HepG2 (cell line): ENCODE results near the gene CHRM5. TPM values are rescaled to one million over a fixed set of nuclear protein-coding genes. Genes with fewer than 3 reads are reported as not detected.

Experiments
- CHCHD3 ChIP-seq: sonication (generic); formaldehyde crosslinking; IDR thresholded peaks from 2 replicates; pipeline ENCODE4 v1.8.0; 2022; ENCODE audit warnings: mild to moderate bottlenecking, missing genetic modification reagents, moderate library complexity
- FOSL2 ChIP-seq: sonication (generic); formaldehyde crosslinking; IDR thresholded peaks from 2 replicates; pipeline ENCODE4 v1.4.0; 2020; ENCODE audit warnings: missing genetic modification reagents
- FOXJ3 ChIP-seq: sonication (generic); formaldehyde crosslinking; IDR thresholded peaks from 2 replicates; pipeline ENCODE4 v1.4.0; 2020; ENCODE audit warnings: missing genetic modification reagents, mild to moderate bottlenecking, borderline replicate concordance
- HBP1 ChIP-seq: IDR thresholded peaks from 2 replicates; pipeline ENCODE4 v1.6.1; 2016; ENCODE audit warnings: low read depth, control low read depth
- HNRNPL ChIP-seq: fragments of 200-400 bp; formaldehyde crosslinking; IDR thresholded peaks from 2 replicates; pipeline ENCODE4 v1.6.1; 2017; ENCODE audit warnings: mild to moderate bottlenecking, low read depth, low read length
- KDM6A ChIP-seq: IDR thresholded peaks from 2 replicates; pipeline ENCODE4 v1.6.1; 2016; ENCODE audit warnings: low read depth
- KLF11 ChIP-seq: IDR thresholded peaks from 2 replicates; pipeline ENCODE4 v1.6.1; 2016; ENCODE audit warnings: missing compliant biosample characterization
- NR2F6 ChIP-seq, 2 experiments: IDR thresholded peaks; 2 replicates each; pipeline ENCODE4 v1.6.1; 2016; ENCODE audit warnings: antibody characterized with exemption in 1 of 2, mild to moderate bottlenecking in 1 of 2
- ONECUT2 ChIP-seq: sonication (generic); formaldehyde crosslinking; IDR thresholded peaks from 2 replicates; pipeline ENCODE4 v1.4.0; 2020; ENCODE audit warnings: missing genetic modification reagents
- PAWR ChIP-seq: sonication (generic); formaldehyde crosslinking; IDR thresholded peaks from 2 replicates; pipeline ENCODE4 v1.4.0; 2020; ENCODE audit warnings: missing genetic modification reagents, mild to moderate bottlenecking, borderline replicate concordance
- TP53 ChIP-seq: sonication (generic); formaldehyde crosslinking; conservative IDR thresholded peaks from 2 replicates; pipeline ENCODE4 v1.4.0; 2020; ENCODE audit warnings: missing genetic modification reagents
- ZC3H4 ChIP-seq: sonication (generic); formaldehyde crosslinking; IDR thresholded peaks from 2 replicates; pipeline ENCODE4 v1.4.0; 2020; ENCODE audit warnings: missing genetic modification reagents, borderline replicate concordance
- ZFP37 ChIP-seq: sonication (generic); formaldehyde crosslinking; IDR thresholded peaks from 2 replicates; pipeline ENCODE4 v1.4.0; 2020; ENCODE audit warnings: missing genetic modification reagents, borderline replicate concordance
- ZNF503 ChIP-seq: sonication (generic); formaldehyde crosslinking; IDR thresholded peaks from 2 replicates; pipeline ENCODE4 v1.4.0; 2020; ENCODE audit warnings: missing genetic modification reagents
- ZNF543 ChIP-seq: sonication (generic); formaldehyde crosslinking; IDR thresholded peaks from 2 replicates; pipeline ENCODE4 v1.4.0; 2020; ENCODE audit warnings: mild to moderate bottlenecking, missing genetic modification reagents
- ZNF749 ChIP-seq: sonication (generic); formaldehyde crosslinking; IDR thresholded peaks from 2 replicates; pipeline ENCODE4 v1.8.0; 2022; ENCODE audit warnings: mild to moderate bottlenecking, missing genetic modification reagents, moderate library complexity, borderline replicate concordance
- polyA plus RNA-seq, 8 experiments: library from polyadenylated mRNA; depleted of rRNA in 3 of 8; stranded (reverse) in 7 of 8; unstranded in 1 of 8; fragments of >200 nt; fragmentation: Illumina TruSeq in 4 of 8; extraction: Trizol in 4 of 8; gene quantifications; 2 replicates each; pipeline versions ENCODE4 v1.2.1 to v1.2.3, GENCODE V29; 2011 to 2016; ENCODE audit warnings: low read depth in 4 of 8, missing spikeins in 1 of 8, mixed read lengths in 1 of 8; ENCODE audit not compliant: insufficient read depth in 1 of 8
- total RNA-seq, 5 experiments: library from RNA; depleted of rRNA; stranded (reverse); fragments of >200 nt; fragmentation: Illumina TruSeq; extraction: Trizol; gene quantifications; 2 replicates each; pipeline ENCODE4 v1.2.3, GENCODE V29; 2016; ENCODE audit warnings: low read depth in 1 of 5
- TF ChIP-seq, protein P1 (sequence below): IDR thresholded peaks from 2 replicates; pipeline ENCODE4 v1.6.1; 2016; ENCODE audit warnings: control low read depth
- TF ChIP-seq, protein P2 (sequence below): IDR thresholded peaks from 2 replicates; pipeline ENCODE4 v1.4.0; 2020; ENCODE audit warnings: mild to moderate bottlenecking, missing genetic modification reagents
- TF ChIP-seq, protein P3 (sequence below): fragments of 450-650 bp; IDR thresholded peaks from 2 replicates; pipeline ENCODE4 v1.6.1; 2016

Gene CHRM5
- total and polyA plus RNA-seq, 2 of the 13 experiments (the other 11 are each of a cell fraction or from before 2014, with no cell fraction given): not detected

DNA sequence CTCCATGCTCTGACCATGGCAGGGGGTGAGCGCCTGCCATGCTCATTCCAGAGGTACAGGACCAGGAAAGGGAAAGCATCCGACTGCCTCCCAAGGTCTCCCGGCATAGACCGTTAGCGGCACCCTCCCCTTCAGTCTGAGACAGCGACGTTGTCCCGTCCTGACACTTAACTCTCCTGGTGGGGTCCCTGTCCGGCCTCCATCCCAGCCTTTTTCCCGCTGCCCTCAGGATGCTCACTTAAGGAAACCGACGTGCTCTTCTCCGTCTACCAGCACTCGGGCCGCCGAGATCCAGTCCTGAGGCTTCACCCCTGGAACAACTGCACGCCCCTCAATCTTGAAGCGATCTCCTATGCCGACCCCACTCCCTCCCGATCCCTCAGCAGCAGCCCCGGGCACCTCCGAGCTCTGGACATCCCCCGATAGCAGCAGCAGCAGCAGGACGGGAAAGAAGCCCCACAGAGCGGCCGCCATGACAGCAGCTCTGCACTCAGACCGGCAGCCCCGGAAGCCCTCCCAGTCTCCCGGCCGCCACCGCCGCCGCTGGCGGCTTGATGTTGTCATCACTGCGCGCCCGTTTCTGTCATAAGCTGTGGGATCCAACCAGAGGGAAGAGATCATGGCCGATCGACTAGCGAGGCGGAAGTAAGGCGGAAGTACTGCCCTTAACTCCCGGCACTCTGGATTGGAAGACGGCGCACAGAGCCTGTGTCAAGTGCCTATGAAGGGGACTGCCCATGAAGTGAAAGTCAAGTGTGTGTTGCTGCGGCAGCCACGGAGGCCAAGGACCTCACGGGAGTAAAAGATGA is 133.3 kb downstream of the CHRM5 start, which contains the start of the genes EMC7 and PGBD4 (continued):
- no peak for TF ChIP-seq NR2F6 (IDR thresholded peaks at IDR 0.05)
- peak; percentile 20; the same call in 1 of the 2 replicates for TF ChIP-seq NR2F6 (CRISPR knock-in tag; IDR thresholded peaks at IDR 0.05)
- TF ChIP-seq ZC3H4 (CRISPR knock-in tag): no peak
- TF ChIP-seq HBP1: peak; percentile 23
- TF ChIP-seq ZNF749: peak; percentile 40; the same call in 1 of the 2 replicates
- no peak for TF ChIP-seq FOXJ3 (CRISPR knock-in tag)
- no peak for TF ChIP-seq ZFP37 (CRISPR knock-in tag)
- peak; percentile 36; the same call in 1 of the 2 replicates for TF ChIP-seq FOSL2 (CRISPR knock-in tag)
- TF ChIP-seq, protein P1, sequence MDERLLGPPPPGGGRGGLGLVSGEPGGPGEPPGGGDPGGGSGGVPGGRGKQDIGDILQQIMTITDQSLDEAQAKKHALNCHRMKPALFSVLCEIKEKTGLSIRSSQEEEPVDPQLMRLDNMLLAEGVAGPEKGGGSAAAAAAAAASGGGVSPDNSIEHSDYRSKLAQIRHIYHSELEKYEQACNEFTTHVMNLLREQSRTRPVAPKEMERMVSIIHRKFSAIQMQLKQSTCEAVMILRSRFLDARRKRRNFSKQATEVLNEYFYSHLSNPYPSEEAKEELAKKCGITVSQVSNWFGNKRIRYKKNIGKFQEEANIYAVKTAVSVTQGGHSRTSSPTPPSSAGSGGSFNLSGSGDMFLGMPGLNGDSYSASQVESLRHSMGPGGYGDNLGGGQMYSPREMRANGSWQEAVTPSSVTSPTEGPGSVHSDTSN (CRISPR knock-in tag): no peak
- no peak for TF ChIP-seq KDM6A (CRISPR knock-in tag)
- peak; percentile 72 for TF ChIP-seq ZNF543
- no peak for TF ChIP-seq PAWR (CRISPR knock-in tag)
- no peak; the same call in 1 of the 2 replicates for TF ChIP-seq KLF11 (CRISPR knock-in tag)
- no peak; the same call in 1 of the 2 replicates for TF ChIP-seq ONECUT2
- 0 out of 2 replicates have a peak, but pooled peaks have one; percentile 21 for TF ChIP-seq HNRNPL
- no peak for TF ChIP-seq CHCHD3
- peak; percentile 60; the same call in 1 of the 2 replicates for TF ChIP-seq ZNF503 (CRISPR knock-in tag)
- TF ChIP-seq, protein P2, sequence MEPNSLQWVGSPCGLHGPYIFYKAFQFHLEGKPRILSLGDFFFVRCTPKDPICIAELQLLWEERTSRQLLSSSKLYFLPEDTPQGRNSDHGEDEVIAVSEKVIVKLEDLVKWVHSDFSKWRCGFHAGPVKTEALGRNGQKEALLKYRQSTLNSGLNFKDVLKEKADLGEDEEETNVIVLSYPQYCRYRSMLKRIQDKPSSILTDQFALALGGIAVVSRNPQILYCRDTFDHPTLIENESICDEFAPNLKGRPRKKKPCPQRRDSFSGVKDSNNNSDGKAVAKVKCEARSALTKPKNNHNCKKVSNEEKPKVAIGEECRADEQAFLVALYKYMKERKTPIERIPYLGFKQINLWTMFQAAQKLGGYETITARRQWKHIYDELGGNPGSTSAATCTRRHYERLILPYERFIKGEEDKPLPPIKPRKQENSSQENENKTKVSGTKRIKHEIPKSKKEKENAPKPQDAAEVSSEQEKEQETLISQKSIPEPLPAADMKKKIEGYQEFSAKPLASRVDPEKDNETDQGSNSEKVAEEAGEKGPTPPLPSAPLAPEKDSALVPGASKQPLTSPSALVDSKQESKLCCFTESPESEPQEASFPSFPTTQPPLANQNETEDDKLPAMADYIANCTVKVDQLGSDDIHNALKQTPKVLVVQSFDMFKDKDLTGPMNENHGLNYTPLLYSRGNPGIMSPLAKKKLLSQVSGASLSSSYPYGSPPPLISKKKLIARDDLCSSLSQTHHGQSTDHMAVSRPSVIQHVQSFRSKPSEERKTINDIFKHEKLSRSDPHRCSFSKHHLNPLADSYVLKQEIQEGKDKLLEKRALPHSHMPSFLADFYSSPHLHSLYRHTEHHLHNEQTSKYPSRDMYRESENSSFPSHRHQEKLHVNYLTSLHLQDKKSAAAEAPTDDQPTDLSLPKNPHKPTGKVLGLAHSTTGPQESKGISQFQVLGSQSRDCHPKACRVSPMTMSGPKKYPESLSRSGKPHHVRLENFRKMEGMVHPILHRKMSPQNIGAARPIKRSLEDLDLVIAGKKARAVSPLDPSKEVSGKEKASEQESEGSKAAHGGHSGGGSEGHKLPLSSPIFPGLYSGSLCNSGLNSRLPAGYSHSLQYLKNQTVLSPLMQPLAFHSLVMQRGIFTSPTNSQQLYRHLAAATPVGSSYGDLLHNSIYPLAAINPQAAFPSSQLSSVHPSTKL (CRISPR knock-in tag): 0 out of 2 replicates have a peak, but pooled peaks have one; percentile 9
- TF ChIP-seq, protein P3, sequence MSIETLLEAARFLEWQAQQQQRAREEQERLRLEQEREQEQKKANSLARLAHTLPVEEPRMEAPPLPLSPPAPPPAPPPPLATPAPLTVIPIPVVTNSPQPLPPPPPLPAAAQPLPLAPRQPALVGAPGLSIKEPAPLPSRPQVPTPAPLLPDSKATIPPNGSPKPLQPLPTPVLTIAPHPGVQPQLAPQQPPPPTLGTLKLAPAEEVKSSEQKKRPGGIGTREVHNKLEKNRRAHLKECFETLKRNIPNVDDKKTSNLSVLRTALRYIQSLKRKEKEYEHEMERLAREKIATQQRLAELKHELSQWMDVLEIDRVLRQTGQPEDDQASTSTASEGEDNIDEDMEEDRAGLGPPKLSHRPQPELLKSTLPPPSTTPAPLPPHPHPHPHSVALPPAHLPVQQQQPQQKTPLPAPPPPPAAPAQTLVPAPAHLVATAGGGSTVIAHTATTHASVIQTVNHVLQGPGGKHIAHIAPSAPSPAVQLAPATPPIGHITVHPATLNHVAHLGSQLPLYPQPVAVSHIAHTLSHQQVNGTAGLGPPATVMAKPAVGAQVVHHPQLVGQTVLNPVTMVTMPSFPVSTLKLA: peak; percentile 49; the same call in 1 of the 2 replicates
- 0 out of 2 replicates have a peak, but pooled peaks have one; percentile 0 for TF ChIP-seq TP53 (CRISPR knock-in tag)
